ENCODE measurements around the gene NRDC. TPM values are rescaled to one million over a fixed set of nuclear protein-coding genes. Genes with fewer than 3 reads are reported as not detected.

Gene NRDC
- total and polyA plus RNA-seq, 9 of the 15 experiments (the other 6 are each of a cell fraction or from before 2014, with no cell fraction given) = 102 to 371 (median 201) TPM

GRCh38 chr1:51850420-51851223 lies 27.9 kb downstream of the NRDC start (continued):
- TF ChIP-seq SIX5 (IDR thresholded peaks at IDR 0.05; ENCODE audit: borderline replicate concordance in 1 of 2, insufficient read depth in 1 of 2, low read depth in 1 of 2, low read length in 2 of 2) (no peak), BRD4 (IDR thresholded peaks at IDR 0.05) (peak; percentile 69; the same call in 1 of the 2 replicates), CBX2 (IDR thresholded peaks at IDR 0.05; ENCODE audit: insufficient read depth, low read length, poor library complexity, severe bottlenecking) (no peak), CC2D1A (IDR thresholded peaks at IDR 0.05) (peak; percentile 66), RBM25 (IDR thresholded peaks at IDR 0.05; ENCODE audit: low read depth, low read length, severe bottlenecking) (no peak), MAFF (IDR thresholded peaks at IDR 0.05; ENCODE audit: low read length) (no peak), HNRNPL (IDR thresholded peaks at IDR 0.05; ENCODE audit: low read depth, low read length) (no peak), NCOA4 (IDR thresholded peaks at IDR 0.05; ENCODE audit: partially characterized antibody) (no peak), TEAD4 (IDR thresholded peaks at IDR 0.05; ENCODE audit: low read length) (peak; percentile 90), TEAD4 (CRISPR knock-in tag; IDR thresholded peaks at IDR 0.05; ENCODE audit: borderline replicate concordance) (no peak), RAD21 (CRISPR knock-in tag; conservative IDR thresholded peaks at IDR 0.05 in 1 of 2, IDR thresholded peaks at IDR 0.05 in 1 of 2) (no peak), DEAF1 (CRISPR knock-in tag; IDR thresholded peaks at IDR 0.05) (0 out of 2 replicates have a peak, but pooled peaks have one; percentile 22), RFX1 (IDR thresholded peaks at IDR 0.05) (no peak), FOXM1 (IDR thresholded peaks at IDR 0.05; ENCODE audit: low read depth) (peak; percentile 86), FOXM1 (CRISPR knock-in tag; IDR thresholded peaks at IDR 0.05; ENCODE audit: low read depth) (no peak), ZC3H11A (IDR thresholded peaks at IDR 0.05; ENCODE audit: low read depth, low read length) (0 out of 2 replicates have a peak, but pooled peaks have one; percentile 15), CCAR2 (IDR thresholded peaks at IDR 0.05; ENCODE audit: low read depth, low read length) (no peak), FUS (optimal IDR thresholded peaks at IDR 0.05; ENCODE audit: low read depth, low read length) (no peak)
- TF ChIP-seq, protein P1, sequence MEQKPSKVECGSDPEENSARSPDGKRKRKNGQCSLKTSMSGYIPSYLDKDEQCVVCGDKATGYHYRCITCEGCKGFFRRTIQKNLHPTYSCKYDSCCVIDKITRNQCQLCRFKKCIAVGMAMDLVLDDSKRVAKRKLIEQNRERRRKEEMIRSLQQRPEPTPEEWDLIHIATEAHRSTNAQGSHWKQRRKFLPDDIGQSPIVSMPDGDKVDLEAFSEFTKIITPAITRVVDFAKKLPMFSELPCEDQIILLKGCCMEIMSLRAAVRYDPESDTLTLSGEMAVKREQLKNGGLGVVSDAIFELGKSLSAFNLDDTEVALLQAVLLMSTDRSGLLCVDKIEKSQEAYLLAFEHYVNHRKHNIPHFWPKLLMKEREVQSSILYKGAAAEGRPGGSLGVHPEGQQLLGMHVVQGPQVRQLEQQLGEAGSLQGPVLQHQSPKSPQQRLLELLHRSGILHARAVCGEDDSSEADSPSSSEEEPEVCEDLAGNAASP (IDR thresholded peaks at IDR 0.05) = no peak
- TF ChIP-seq, protein P2, sequence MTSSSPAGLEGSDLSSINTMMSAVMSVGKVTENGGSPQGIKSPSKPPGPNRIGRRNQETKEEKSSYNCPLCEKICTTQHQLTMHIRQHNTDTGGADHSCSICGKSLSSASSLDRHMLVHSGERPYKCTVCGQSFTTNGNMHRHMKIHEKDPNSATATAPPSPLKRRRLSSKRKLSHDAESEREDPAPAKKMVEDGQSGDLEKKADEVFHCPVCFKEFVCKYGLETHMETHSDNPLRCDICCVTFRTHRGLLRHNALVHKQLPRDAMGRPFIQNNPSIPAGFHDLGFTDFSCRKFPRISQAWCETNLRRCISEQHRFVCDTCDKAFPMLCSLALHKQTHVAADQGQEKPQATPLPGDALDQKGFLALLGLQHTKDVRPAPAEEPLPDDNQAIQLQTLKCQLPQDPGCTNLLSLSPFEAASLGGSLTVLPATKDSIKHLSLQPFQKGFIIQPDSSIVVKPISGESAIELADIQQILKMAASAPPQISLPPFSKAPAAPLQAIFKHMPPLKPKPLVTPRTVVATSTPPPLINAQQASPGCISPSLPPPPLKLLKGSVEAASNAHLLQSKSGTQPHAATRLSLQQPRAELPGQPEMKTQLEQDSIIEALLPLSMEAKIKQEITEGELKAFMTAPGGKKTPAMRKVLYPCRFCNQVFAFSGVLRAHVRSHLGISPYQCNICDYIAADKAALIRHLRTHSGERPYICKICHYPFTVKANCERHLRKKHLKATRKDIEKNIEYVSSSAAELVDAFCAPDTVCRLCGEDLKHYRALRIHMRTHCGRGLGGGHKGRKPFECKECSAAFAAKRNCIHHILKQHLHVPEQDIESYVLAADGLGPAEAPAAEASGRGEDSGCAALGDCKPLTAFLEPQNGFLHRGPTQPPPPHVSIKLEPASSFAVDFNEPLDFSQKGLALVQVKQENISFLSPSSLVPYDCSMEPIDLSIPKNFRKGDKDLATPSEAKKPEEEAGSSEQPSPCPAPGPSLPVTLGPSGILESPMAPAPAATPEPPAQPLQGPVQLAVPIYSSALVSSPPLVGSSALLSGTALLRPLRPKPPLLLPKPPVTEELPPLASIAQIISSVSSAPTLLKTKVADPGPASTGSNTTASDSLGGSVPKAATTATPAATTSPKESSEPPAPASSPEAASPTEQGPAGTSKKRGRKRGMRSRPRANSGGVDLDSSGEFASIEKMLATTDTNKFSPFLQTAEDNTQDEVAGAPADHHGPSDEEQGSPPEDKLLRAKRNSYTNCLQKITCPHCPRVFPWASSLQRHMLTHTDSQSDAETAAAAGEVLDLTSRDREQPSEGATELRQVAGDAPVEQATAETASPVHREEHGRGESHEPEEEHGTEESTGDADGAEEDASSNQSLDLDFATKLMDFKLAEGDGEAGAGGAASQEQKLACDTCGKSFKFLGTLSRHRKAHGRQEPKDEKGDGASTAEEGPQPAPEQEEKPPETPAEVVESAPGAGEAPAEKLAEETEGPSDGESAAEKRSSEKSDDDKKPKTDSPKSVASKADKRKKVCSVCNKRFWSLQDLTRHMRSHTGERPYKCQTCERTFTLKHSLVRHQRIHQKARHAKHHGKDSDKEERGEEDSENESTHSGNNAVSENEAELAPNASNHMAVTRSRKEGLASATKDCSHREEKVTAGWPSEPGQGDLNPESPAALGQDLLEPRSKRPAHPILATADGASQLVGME (CRISPR knock-in tag; IDR thresholded peaks at IDR 0.05) = no peak
